HG03342 (cell line): Measurements from ENCODE around the gene GABBR2.

ENCODE experiments used
- ATAC-seq: cut with Tn5 transposase; IDR thresholded peaks from one replicate; pipeline ENCODE4 v1.9.1; 2021; ENCODE audit warnings: mild to moderate bottlenecking, moderate library complexity; ENCODE audit not compliant: unreplicated experiment

Gene GABBR2

DNA sequence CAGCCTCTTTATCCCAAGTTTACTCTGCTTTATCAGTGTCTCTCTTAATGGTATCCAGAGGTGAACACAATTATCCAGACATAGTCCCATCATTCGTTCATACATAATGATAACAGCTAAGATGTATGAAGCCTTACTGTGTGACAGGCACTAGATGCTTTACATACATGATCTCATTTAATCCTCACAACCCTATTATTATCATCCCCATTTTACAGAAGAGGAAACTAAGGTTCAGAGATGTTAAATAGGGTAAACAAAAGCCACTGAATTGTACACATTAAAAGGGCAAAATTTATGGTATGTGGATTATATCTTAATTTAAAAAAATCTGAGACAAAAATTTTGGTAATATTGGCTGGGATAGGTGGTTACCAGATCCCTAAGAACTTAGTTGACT is 329.2 kb downstream of the GABBR2 start:
- ATAC-seq: no peak

DNA sequence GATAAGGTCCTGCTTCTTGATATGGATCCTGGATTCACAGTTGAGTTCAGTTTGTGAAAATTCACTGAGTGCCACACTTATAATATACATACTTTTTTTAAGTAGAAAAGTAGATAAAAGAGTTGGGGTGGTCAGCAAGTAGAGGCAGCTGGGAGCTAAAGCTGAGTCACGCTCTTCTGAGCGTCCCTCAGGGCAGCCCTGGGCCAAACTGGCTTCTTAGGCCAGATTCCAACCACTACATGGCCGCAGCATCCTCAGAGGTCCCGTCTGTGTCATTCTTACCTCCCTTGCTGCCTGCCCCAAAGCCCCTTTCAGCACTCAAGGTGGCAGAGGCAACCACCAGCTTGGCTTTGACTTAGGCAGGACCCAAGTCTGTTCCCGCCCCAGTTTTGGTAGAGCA is 329.9 kb downstream of the GABBR2 start:
- no peak for ATAC-seq

DNA sequence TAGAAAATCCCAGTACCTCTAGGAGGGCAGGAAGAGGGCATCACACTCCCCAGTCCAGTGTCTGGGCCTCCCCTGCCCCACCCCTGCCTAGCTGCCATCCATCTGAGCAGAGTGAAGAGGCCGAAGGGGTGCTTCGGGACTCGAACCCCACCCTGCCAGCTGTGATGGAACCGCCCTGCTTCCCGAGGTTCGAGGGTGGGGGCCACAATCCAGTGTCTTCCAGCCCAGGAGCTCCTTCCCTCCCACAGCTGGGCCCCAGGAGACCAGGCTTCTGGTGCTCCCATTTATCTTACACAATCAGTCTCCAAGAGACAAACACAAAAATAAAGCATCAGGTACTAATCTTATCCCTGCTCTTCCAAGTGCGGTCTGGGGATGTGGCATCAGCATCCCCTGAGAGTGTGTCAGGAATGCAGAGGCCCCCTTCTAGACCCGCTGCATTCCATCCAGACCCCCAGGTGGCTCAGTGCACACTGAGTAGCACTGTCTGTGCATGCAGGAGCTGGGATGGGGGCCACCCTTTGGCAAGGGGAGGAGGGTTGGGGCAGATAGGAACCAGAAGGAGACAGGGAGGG is 330.4 kb downstream of the GABBR2 start:
- no peak for ATAC-seq

DNA sequence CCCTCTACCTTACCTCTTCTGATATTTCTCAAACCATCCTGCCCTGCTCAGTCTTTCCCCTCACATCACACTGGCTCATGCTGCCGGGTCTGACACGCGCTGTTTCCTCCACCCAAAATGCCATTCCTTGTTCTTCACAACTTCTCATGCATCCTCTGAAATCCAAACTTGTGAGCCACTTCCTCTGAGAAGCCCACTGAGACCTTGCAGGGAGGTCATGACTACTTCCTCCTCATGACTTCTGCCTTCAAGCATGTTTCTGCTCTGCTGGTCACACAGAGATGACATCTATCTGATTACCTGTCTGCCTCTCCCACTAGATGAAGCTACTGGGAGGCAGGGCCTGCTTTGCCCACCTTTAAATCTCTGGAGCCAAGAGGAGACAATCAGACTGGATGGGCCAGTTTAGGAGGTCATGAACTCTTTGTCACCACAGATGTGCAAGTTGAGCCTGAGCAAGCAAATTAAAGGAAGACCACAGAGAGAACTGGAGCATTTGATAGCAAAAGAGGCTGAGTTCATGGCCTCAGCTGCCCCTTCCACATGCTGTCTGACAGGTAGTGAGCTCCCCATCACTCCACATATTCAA is 333.5 kb downstream of the GABBR2 start:
- ATAC-seq: no peak

DNA sequence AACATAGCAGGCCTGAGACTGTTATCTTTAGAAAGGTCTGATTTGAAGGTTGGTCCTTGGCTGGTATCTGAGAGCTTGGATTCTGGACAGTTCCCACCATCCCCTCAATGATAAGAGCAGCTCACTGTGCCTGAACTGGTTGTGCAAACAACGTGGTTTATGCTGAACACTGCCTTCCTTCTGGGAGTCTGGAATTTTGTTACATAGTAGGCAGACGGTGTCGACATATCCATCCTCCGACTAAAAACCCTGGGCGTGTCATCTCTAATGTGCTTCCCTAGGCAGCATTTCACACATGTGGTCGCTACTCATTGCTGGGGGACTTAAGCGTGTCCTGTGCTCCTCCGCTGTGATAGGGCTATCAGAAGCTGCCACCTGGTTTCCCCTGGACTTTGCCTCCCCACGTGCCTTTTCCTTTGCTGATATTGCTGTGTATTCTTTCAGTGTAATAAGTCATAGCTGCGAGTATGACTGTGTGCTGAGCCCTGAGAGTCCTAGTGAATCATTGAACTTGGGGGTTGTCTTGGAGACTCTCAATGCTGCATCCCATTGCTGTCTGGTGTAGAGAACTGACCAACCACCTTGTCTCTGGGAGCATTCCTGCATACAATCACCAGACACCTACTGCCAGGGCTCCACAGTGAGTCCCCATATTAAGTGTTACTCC is 334.2 kb downstream of the GABBR2 start:
- ATAC-seq: no peak

DNA sequence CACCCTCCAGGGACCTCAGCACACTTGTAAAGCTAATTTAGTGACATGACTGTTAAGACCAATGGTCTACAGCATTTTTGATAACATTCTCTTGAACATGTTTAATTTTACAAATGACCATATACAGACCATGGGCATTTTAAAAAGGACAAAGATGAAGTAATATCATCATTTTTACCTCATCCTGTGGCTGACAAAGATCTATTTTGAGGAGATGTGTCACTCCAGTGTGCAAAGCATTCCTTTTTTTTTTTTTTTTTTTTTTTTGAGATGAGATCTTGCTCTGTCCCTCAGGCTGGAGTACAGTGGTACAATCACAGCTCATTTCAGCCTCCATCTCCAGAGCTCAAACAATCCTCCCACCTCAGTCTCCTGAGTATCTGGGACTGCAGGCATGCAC is 335.1 kb downstream of the GABBR2 start:
- no peak for ATAC-seq

DNA sequence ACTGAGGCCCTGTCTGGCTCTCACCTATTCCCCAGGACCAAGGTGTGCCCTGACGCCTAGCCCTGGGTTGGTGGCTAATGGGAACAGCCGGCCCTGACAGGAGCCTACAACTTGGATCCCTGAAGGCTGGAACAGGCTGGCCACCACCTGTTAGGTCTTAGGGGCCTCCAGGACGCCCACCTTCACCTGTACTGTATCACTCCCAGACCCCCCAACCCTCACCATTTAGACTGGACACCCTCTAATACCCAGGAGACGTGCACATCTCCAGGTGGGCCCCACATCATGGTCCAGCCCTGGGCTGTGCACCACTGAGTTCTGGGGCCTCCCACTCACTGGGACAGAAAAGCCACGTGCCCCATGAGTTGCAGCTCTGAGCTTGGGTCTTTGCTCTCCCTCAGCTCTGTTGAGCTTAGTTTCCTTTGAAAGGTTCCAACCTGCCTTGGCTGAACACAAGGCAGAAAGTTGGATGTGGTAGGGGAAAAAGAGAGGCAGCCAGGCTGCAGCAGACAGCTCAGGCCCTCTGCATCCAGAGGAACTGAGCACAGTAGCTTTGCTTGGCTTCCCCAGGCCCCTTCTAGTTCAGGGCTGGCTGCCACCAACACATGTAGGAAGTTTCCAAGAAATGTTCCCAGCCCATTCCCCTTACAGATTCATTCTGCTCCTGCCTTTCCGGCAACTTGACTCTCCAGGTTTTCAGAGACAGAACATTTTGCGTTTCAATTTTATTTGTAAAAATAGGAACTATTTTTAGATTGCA is 336.5 kb downstream of the GABBR2 start:
- no peak for ATAC-seq

DNA sequence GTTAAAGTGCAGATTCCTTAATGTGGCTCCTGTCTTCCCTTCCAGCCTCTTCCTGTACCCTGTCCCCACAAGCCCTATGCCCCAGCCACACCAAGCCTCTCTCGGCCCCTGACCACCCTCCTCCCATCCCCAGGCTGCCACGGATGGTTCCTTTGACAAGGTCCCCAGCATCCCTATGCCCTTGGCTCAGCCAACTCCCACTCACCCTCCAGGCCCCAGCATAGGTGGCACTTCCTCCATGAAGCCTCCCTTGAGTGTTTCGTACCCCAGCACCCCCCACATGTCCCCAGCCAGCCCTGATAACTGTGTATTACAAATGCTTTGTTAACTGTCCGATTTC is 337.8 kb downstream of the GABBR2 start:
- ATAC-seq: no peak

DNA sequence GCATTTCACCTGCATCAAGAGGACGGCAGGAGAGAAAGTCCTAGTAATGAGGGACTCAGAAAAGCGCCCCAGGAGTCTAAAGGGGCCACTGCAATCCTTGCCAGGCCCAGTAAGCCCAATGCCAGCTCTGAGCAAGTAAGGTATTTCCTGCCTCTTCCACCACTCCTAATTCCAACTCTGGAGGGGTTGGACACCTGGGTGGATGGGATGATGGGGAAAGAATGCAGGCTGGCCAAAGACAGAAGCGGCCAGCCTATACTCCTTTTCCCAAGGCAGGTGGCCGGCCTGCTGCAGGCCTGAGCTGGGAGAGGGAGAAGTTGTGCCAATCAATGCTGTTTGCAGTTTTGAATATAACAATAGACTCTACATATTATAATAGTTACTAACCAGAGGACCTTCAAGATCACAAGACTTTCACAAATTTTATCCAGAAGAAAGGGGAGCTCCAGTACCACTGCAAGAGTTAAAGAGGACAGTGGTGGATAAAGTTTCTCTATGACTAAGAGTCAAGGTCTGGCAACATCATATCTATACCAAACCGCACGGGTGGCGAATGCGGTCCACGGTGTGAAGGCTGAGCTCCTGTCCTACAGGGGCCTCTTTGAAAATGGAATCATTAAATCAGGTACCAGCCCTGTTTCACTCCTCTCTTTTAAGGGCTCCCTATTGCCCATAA is 338.3 kb downstream of the GABBR2 start:
- no peak for ATAC-seq

DNA sequence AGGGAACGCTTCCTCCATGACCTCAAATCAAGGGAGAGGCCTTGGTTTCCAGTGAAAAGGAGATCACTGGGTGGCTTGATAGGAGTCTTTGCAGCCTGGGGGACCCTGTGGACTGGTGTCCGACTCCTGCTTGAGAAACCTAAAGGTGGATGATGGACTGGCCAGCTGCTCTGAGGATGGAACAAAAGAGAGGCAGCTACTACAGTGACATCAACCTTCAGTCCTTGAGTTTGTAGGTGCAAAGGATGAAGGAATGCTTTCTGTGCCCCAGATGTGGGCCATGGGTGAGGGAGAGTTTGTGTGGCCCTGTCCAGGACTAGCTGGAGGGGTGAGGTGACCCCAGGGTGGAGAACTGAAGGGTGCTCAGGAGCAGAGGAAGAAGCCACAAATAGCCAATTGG is 338.8 kb downstream of the GABBR2 start:
- no peak for ATAC-seq

DNA sequence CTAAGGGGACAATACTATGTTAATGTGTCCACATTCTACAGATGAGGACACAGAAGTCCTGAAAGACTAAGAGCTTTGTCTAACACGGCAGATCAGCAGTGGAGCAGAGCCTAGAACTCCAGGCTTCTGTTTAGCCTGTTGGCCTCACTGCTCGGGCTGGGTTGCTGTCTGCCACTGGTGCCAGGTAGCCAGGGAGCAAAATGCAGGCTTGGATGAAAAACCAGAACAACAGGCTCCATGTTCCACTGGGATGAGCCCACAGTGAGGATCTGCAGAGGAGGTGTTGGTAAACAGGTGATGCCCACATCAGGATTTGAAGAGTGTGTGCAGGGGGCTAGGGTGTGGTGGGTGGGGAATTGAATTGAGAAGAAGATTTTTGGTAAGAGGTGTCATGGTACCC is 339.3 kb downstream of the GABBR2 start:
- ATAC-seq: no peak

DNA sequence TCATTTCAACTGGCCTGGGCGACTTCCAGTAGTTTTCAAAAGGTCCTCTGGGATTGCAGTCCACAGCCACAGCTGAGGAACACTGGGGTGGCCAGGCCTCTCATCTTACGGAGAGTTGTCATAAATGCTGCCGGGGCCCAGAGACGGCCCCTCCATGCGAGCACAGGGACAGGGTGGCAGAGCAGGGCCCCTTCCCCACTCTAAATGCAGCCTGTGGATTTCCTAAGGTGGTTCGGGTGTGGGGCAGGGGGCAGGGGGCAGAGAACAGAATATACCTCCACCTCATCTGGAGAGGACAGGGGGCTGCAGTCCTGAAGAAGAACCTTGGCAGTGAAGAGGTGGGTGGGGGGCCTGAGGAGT is 339.7 kb downstream of the GABBR2 start:
- ATAC-seq: no peak

DNA sequence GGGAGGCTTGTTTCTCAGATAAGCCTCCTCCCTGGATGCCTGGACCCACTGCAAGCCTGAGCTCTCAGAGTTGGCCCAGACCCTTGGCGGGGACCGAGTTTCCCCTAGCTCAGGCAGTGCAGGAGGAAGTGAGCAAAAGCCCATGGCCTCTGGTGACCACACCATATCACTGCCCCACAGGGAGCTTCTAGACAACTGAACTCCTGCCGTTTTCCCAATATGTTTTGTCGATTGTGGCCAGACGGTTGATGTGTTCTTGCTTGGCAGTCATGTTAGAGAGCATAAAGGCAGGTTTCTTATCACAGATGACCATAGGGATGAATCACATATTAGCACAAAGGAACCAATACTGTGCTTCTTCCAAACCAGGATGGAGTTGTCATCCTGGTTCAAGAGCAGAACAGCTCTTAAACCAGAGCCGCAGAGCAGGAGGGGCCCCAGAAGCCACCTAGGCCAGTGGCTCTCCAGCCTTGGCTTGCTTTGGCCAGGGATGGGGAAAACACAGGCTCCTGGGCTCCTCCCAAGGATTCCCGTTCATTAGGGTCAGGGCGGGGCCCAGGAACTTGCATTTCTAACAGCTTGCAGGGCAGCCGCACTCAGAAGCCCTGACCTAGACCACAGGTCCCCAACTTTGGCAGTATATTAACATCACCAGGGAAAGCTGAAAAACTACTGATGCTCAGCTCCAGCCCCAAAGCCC is 340.2 kb downstream of the GABBR2 start:
- ATAC-seq: no peak

DNA sequence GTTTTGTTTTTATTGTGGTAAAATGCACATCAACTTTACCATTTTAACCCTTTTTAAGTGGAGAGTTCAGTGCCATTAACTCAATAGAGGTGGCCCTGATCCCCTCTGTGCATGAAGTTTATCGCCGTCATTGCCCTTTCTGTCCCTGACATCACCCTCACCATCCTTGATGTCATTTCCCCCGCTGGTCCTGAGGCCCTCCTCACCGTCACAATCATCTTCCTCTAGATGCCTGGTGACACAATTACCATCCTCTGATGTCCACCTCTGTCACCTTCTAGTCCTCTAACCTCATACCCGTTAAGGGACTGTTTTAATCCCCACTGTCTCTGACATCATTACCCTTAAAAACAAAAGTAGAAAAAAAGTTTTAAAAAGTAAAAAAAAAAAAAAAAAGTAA is 340.8 kb downstream of the GABBR2 start:
- no peak for ATAC-seq

DNA sequence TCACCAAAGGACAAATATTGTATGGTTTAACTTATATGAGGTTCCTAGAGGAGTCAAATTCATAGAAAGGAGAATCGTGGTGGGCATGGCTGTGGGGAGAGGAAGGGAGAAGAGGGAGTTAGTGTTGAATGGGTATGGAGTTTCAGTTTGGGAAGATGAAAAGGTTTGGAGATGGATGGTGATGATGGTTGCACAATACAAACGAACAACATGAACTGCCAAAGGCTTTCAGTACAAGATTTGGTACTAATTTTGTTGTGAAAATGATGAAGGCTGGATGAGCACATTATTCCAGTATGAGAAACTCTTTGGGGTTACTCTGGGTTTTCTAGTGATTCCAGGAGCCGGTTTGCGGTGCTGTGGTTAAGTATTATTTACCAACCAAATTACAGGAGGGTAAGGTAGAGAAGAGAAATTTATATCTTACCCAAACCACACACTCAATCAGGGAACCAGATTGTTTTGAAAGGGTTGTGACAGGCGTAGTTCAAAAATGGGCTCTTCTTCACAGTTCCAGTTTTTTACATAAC is 341.3 kb downstream of the GABBR2 start:
- ATAC-seq: no peak

DNA sequence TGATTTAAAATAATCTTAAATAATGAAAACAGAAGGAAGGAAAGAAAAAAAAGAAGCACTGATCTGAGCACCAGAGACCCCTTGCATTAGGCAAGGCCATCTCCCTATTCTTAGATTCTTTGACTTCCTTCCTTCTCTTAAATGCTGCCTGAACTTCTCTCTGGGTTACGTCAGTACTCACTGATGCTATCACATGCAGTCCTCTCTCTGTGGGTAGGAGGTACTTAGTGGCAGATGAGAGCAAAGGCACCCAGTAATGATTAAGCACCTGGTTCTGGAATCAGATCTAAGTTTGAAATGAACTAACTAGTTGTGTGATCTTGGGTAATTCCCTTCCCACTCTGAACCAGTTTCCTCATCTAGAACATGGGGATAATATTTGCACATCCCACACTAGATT is 343.0 kb downstream of the GABBR2 start:
- no peak for ATAC-seq

DNA sequence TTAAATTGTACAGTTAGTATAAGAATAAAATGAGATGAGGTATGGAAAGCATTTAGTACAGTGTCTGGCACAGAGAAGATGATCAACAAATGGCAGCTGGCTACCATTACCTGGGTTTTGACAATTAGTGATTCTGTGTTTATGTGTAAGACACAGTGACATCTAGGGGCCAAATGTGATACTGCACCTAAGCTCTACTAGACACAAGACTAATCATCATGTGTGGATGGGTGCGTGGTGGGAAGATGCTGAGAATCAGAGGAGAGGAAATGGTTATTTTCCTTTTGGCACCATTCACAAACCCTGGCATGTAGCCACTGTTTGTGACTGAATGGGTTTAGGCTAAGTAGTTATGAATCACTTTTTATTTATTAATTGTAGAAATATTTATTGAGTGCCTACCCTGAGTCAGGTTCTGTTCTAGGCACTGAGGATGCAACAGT is 343.5 kb downstream of the GABBR2 start:
- ATAC-seq: no peak

DNA sequence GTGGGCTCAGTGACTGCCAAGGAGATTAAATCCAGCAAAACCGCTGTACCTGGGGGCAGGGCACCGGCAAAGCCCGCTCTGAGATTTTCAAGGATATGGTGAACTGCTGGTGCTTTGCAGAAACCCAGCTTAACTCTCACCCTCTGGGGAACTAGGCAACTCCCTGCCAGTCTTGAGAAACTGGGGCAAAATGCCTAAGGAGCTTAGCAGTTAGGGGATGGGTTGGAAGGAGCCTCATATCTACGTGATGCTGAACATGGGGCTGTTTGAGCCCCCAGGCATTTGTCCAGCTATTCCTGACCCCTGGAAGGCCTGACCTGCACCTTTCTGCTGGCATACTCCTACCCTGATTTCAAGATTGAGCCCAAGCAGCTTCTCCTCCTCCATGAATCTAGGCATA is 344.6 kb downstream of the GABBR2 start:
- ATAC-seq: no peak

DNA sequence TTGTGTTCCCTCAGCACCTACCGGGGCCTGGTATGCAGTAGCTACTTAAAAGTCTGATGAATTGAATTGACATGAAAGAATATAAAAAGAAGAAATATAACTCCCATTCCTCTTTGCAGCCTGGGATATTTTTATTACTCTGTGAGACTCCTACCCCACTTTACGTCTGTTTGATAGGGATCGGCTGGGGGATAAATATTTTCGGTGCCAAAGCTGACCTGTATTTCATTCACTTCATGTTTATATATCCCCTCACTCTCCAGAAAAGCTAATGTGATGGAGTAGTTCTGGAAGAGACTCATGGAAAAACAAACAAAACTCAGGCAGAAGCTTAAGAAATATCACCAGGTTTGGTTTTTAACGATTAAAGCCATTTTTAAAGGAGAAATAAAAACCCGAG is 345.1 kb downstream of the GABBR2 start:
- ATAC-seq: no peak

DNA sequence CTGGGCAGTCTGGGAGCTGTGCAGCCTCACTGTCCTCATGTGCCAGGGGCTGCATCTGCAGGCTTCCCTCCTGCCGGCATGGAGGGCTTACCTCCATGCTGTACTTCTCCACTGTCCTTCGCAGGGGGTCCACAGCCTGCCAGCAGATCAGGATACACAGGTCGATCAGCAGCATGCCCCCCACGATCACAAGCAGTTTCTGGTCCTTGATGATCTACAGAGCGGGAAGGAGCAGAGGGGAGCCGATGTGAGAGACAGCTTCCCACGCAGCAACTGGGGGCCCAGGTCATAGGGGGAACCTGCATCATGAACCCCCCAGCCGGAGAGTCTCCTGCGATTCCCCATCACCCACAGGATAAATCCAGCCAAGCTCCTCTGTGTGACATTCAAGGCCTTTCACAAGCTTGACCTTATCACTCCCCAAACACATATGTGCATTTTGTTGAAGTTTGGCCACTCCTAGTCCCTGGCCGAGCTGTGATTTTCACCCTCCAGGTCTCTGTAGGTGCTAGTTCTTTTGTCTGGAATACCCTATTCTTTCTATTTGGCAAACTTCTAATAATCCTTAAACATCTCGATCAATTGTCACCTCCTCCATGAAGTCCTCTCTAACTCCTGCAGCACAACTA is 346.0 kb downstream of the GABBR2 start:
- no peak for ATAC-seq
